HG03575 (cell line): Measurements from ENCODE around the gene RNF5.

Source experiments
- ATAC-seq: cut with Tn5 transposase; IDR thresholded peaks from one replicate; pipeline ENCODE4 v1.9.1; 2021; ENCODE audit not compliant: unreplicated experiment, insufficient number of reproducible peaks, low FRiP score; ENCODE audit errors: extremely low read depth

The RNF5 gene

DNA sequence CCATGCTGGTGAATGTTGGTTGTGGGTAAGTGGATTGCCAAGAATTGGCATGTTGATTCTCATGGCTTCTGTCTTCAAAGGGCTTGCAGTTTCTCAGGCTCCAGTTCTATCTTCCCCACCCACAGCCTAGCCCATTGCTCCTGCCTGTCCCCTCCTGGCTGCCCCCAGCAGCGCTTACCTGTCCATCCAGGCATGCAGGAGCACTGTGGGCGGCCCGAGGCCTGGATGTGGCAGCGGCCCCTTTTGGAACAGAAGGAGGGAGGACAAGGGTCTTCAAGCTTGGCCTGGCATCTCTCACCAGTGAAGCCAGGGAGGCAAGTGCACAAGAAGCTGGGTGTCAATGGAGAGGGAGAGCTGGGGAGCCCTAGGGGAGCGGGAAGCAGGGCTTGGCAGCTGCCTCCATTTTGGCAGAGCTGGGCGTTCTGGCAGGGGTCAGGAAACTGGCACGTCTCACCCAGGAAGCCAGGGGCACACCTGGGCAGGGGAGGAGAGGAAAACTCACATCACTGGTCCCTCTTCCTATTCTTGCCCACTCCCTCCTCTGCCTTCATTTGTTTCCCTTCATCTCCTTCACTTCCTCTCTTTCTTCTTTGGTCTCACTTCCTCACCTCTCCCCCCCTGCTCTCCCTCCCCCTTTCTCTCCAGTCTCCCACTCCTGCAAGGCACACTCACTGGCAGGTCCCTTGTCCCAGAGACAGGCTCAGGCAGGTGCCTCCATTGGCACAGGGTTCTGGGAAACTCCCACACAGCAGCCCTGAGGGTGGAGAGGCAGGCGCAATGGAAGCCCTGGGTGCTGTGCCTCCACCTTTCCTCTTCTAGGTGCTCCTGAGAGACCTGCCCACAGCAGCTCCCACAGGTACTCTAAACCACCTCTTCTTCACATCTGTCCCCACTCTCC, 44.4 kb downstream of the RNF5 start:
- ATAC-seq, result no peak

DNA sequence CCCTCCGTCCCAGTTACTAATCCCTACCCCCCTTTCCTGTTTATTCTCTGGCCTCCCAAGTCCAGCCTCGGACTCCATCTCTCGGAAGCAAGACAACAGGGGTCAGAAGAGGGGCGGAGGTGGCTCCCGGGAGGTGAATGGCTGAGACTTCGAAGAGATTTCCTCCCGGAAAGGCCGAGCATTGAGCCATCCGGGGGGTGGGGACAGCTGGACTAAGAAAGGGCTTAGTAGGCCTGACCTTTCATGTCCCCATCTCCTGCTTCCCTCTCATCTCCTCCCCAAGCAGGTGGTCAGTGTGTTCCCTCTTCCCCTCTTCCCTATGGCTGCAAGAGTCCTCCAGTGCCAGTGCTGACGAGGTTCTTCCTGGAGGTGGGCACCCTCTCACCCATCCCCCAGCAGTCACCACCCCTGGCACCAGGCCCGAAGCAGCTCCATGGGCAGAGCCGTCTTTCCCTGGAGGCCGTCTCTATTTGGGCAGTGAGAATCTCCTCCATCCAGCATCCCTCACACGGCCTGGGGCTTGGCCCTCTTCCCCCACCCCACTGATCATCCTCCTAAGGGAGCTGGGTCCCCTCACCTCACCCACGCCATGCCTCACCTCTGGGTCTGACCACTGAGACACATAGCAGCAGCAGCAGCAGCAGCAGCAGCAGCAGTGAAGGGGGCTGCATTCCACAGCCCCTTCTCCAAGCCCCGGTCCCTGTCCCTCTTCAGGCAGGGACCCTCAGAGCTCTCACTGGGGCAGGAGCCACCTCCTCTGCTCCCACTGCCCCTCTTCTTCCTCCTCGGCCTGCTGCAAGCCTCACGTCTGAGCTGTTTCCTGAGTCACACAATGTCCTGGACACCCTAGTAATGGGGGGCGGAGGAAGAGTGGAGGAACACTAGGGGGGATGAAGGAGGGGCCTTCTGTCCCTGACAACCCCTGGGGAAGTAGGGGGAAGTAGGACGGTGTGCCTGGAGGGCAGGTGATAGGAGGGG, 45.3 kb downstream of the RNF5 start, which contains the start of gene NOTCH4:
TSS of gene NOTCH4 (minus strand) at position 810 of the 978 bp plus-strand sequence. CDS start at position 671, 139 bp downstream.
- no peak for ATAC-seq

DNA sequence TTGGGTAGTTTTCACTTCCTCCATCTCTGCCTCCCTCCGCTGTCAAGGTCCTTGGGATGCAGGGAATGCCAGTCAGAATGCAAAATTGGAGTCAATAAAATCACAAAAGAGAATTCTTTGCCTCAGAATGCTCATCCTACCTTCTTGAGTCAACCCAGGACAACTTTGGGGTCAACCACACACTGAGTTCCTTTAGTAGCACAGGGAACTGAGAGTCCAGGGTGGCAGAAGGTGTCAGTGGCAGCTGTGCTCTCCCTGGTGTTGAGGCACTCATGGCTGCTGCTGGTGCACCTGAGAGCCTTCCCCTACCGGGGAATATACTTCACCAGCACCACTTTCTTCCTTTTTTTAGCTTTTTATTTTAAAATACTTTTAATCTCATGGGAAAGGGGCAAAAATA, 46.5 kb downstream of the RNF5 start:
- no peak for ATAC-seq

DNA sequence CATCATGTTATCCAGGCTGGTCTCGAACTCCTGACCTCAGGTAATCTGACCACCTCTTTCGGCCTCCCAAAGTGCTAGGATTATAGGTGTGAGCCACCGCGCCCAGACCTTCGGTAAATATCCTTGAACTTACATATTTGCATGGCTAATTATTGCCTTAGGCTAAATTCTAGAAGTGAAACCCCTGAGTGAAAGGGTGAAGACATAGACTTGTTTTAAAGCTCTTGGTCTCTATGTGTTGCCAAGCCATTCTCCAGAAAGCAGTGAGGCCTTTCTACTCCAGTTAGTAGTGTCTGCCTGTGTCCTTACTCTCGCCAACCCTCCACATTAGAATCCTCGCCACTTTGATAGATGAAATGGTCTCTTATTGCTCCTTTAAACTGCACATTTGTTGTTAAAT, 48.2 kb downstream of the RNF5 start:
- no peak for ATAC-seq
